K562 (cell line): ENCODE measurements around the gene EIF3J. TPM values are rescaled to one million over a fixed set of nuclear protein-coding genes. Genes with fewer than 3 reads are reported as not detected.

Source experiments
- ATAC-seq: fragments of 200-7000 bp; cut with Tn5 transposase; 3 replicates; pipeline ENCODE4 v1.9.1; 2020; ENCODE audit warnings: moderate library complexity
- BruUV-seq: library from RNA; stranded (reverse); fragments of 400-500 nt; replicated peaks from 2 replicates; lab custom pipeline; 2021; lab: Mats Ljungman, UMichigan
- CTCF ChIA-PET: fragments of 300-600 bp; formaldehyde crosslinking; extraction: SDS; loops from one replicate; lab custom pipeline; 2021; ENCODE audit warnings: low intra/inter-chr PET ratio; lab: Yijun Ruan, JAX
- POLR2A ChIA-PET: fragments of 300-600, 350-650 bp; sonication (Branson Sonifier 250); formaldehyde crosslinking; extraction: SDS; loops from one replicate; lab custom pipeline; 2021; ENCODE audit warnings: antibody characterized with exemption, inconsistent platforms; lab: Yijun Ruan, JAX
- DNase-seq, 4 experiments: peaks; one replicate each; pipeline versions ENCODE4 v3.0.0 to v3.0.0-alpha.2; 2011 to 2018; ENCODE audit warnings: low spot score in 3 of 4, mixed read lengths in 3 of 4; ENCODE audit errors: extremely low read depth in 1 of 4
- FAIRE-seq: peaks from 2 replicates; lab custom pipeline; 2011; peaks lifted over from hg19 to GRCh38; lab: Jason Lieb, UNC
- H2AFZ ChIP-seq: 2 replicates; pipeline ENCODE4 v1.6.0; 2011; ENCODE audit warnings: low read depth, low read length, control low read depth, inconsistent platforms
- H3K27ac ChIP-seq: fragments of 200-600 bp; 3 replicates; pipeline ENCODE4 v1.8.0; 2011; ENCODE audit warnings: low read depth, mild to moderate bottlenecking, control low read depth, inconsistent platforms, low read length, moderate library complexity, mixed read lengths; ENCODE audit errors: extremely low read depth
- H3K27me3 ChIP-seq, 2 experiments: fragments of 300-600 bp in 1 of 2; 2 replicates in 1 of 2; 3 replicates in 1 of 2; pipeline versions ENCODE4 v1.6.0 to v1.8.0; 2011; ENCODE audit warnings: inconsistent platforms in 2 of 2, low read length in 2 of 2, mild to moderate bottlenecking in 1 of 2, mixed read lengths in 1 of 2, moderate library complexity in 1 of 2; ENCODE audit not compliant: control insufficient read depth in 2 of 2, insufficient read depth in 2 of 2
- H3K36me3 ChIP-seq: fragments of 300-600 bp; 3 replicates; pipeline ENCODE4 v1.8.0; 2011; ENCODE audit warnings: mild to moderate bottlenecking, low read length, inconsistent platforms; ENCODE audit not compliant: control insufficient read depth, insufficient read depth
- H3K4me1 ChIP-seq, 2 experiments: fragments of 200-600 bp in 1 of 2; replicated peaks in 1 of 2; 2 replicates in 1 of 2; 3 replicates in 1 of 2; pipeline versions ENCODE4 v1.5.1 to v1.8.0; 2011; ENCODE audit warnings: inconsistent platforms in 2 of 2, low read length in 2 of 2, mild to moderate bottlenecking in 1 of 2, mixed read lengths in 1 of 2, moderate library complexity in 1 of 2; ENCODE audit not compliant: control insufficient read depth in 2 of 2, insufficient read depth in 2 of 2
- H3K4me2 ChIP-seq: 2 replicates; pipeline ENCODE4 v1.6.1; 2011; ENCODE audit warnings: low read length, control low read depth, inconsistent platforms, mixed read lengths; ENCODE audit not compliant: insufficient read depth
- H3K4me3 ChIP-seq: fragments of 200-600 bp; sonication (generic), shearing (Covaris generic); 2 replicates; pipeline ENCODE4 v1.5.1; 2016; ENCODE audit warnings: control low read depth, inconsistent platforms
- H3K79me2 ChIP-seq: fragments of 200-600 bp; 3 replicates; pipeline ENCODE4 v1.8.0; 2011; ENCODE audit warnings: low read length, inconsistent platforms; ENCODE audit not compliant: control insufficient read depth, insufficient read depth
- H3K9ac ChIP-seq, 2 experiments: 2 replicates each; pipeline versions ENCODE4 v1.6.0 to v1.6.1; 2011; ENCODE audit warnings: low read depth in 2 of 2, low read length in 2 of 2, control low read depth in 1 of 2, inconsistent platforms in 1 of 2, mild to moderate bottlenecking in 1 of 2, mixed read lengths in 1 of 2; ENCODE audit not compliant: insufficient read depth in 1 of 2
- H3K9me1 ChIP-seq: one replicate; pipeline ENCODE4 v1.6.0; 2011; ENCODE audit warnings: inconsistent platforms, mild to moderate bottlenecking, low read length, moderate library complexity; ENCODE audit not compliant: control insufficient read depth, insufficient read depth
- H3K9me3 ChIP-seq: replicated peaks from 2 replicates; pipeline ENCODE4 v1.5.1; 2011; ENCODE audit warnings: low read depth, low read length, inconsistent platforms; ENCODE audit not compliant: control insufficient read depth, insufficient read depth
- H4K20me1 ChIP-seq: replicated peaks from 2 replicates; pipeline ENCODE4 v1.6.1; 2011; ENCODE audit warnings: low read length, inconsistent platforms, mixed read lengths; ENCODE audit not compliant: control insufficient read depth, insufficient read depth
- BCL6 ChIP-seq: fragments of 250-450 bp; sonication (Bioruptor Pico); IDR thresholded peaks from 2 replicates; pipeline ENCODE4 v1.4.0; 2020
- BRCA1 ChIP-seq, 2 experiments: fragments of 450-650 bp in 1 of 2; sonication (generic) in 1 of 2; formaldehyde crosslinking in 1 of 2; IDR thresholded peaks; 2 replicates each; pipeline versions ENCODE4 v1.5.0 to v1.6.1; 2017 to 2020; ENCODE audit warnings: mild to moderate bottlenecking in 1 of 2, missing genetic modification reagents in 1 of 2
- BRF1 ChIP-seq: IDR thresholded peaks from 3 replicates; pipeline ENCODE4 v1.6.1; 2011; ENCODE audit warnings: borderline replicate concordance, mild to moderate bottlenecking; ENCODE audit not compliant: insufficient read length; ENCODE audit errors: extremely low read depth
- HDAC1 ChIP-seq, 2 experiments: fragments of 450-650 bp; IDR thresholded peaks; 2 replicates each; pipeline ENCODE4 v1.6.1; 2016 to 2017; ENCODE audit warnings: inconsistent platforms in 1 of 2, mild to moderate bottlenecking in 1 of 2, moderate library complexity in 1 of 2
- ILF3 ChIP-seq: fragments of 450-650 bp; IDR thresholded peaks from 2 replicates; pipeline ENCODE4 v1.6.1; 2018; ENCODE audit warnings: antibody characterized with exemption, mild to moderate bottlenecking, moderate library complexity, borderline replicate concordance
- JUND ChIP-seq, 2 experiments: IDR thresholded peaks; 2 replicates in 1 of 2; 3 replicates in 1 of 2; pipeline ENCODE4 v1.6.1; 2011; ENCODE audit warnings: borderline replicate concordance in 2 of 2, low read depth in 2 of 2, low read length in 2 of 2, improper control_type of control experiment in 1 of 2, missing biosample characterization in 1 of 2, missing genetic modification characterization in 1 of 2, missing genetic modification reagents in 1 of 2
- MIER1 ChIP-seq: fragments of 450-650 bp; IDR thresholded peaks from 2 replicates; pipeline ENCODE4 v1.6.1; 2016; ENCODE audit warnings: antibody characterized with exemption, mild to moderate bottlenecking, low read depth
- RHOXF2B ChIP-seq: fragments of 250-450 bp; sonication (Bioruptor Pico); conservative IDR thresholded peaks from 2 replicates; pipeline ENCODE4 v1.5.1; 2021
- SIN3A ChIP-seq, 2 experiments: fragments of 150-350 bp in 1 of 2; IDR thresholded peaks; 2 replicates each; pipeline ENCODE4 v1.6.1; 2011 to 2016; ENCODE audit warnings: borderline replicate concordance in 2 of 2, low read depth in 2 of 2, low read length in 2 of 2, mild to moderate bottlenecking in 2 of 2, moderate library complexity in 2 of 2; ENCODE audit not compliant: control insufficient read depth in 1 of 2
- ZC3H4 ChIP-seq: sonication (generic); formaldehyde crosslinking; IDR thresholded peaks from 2 replicates; pipeline ENCODE4 v1.9.0; 2021; ENCODE audit warnings: missing genetic modification reagents, borderline replicate concordance
- ZFPM2 ChIP-seq: fragments of 250-450 bp; sonication (Bioruptor Pico); IDR thresholded peaks from 2 replicates; pipeline ENCODE4 v1.5.1; 2022; ENCODE audit warnings: mild to moderate bottlenecking
- ZNF384 ChIP-seq: IDR thresholded peaks from 2 replicates; pipeline ENCODE4 v1.6.1; 2012; ENCODE audit warnings: low read depth, low read length, improper control_type of control experiment
- WGBS: fragments of 100-300 bp; shearing (Covaris generic); methylation state at CpG from one replicate; pipeline ENCODE4 v1.1.6; 2016; ENCODE audit warnings: low coverage, mixed read lengths; ENCODE audit not compliant: insufficient coverage; ENCODE audit errors: missing lambda C conversion rate; 5-methylcytosine and 5-hydroxymethylcytosine counted together
- in situ Hi-C: fragments of 300-500 bp; cut with MboI; formaldehyde crosslinking; loops from 4 replicates; pipeline ENCODE4 v1.15.0; 2018; ENCODE audit warnings: inconsistent platforms, mixed read lengths
- intact Hi-C: fragments of 100-400 bp; cut with micrococcal nuclease; formaldehyde crosslinking; loops from 2 replicates; pipeline ENCODE4 v1.14.2; 2022
- polyA plus RNA-seq, 8 experiments: library from polyadenylated mRNA; depleted of rRNA in 4 of 8; stranded (reverse) in 5 of 8; unstranded in 3 of 8; fragments of >200 nt; fragmentation: Nextera tagmentation in 2 of 8; fragmentation: Illumina TruSeq in 1 of 8; extraction: Ambion mirVana in 2 of 8; extraction: Trizol in 1 of 8; gene quantifications; 2 replicates each; pipeline versions ENCODE4 v1.2.1 to v1.2.3, GENCODE V29; 2011 to 2014; ENCODE audit warnings: inconsistent platforms in 1 of 8, missing spikeins in 1 of 8
- total RNA-seq, 7 experiments: library from RNA; depleted of rRNA in 6 of 7; stranded (reverse); fragments of >200 nt in 6 of 7; fragmentation: Illumina TruSeq in 2 of 7; extraction: Trizol in 2 of 7; gene quantifications; 2 replicates each; pipeline versions ENCODE4 v1.2.1 to v1.2.3, GENCODE V29; 2011 to 2021; ENCODE audit warnings: low replicate concordance in 1 of 7

The EIF3J gene
- total and polyA plus RNA-seq, 9 of the 15 experiments (the other 6 are each of a cell fraction or from before 2014, with no cell fraction given) = 44.2 to 217 (median 151) TPM

DNA sequence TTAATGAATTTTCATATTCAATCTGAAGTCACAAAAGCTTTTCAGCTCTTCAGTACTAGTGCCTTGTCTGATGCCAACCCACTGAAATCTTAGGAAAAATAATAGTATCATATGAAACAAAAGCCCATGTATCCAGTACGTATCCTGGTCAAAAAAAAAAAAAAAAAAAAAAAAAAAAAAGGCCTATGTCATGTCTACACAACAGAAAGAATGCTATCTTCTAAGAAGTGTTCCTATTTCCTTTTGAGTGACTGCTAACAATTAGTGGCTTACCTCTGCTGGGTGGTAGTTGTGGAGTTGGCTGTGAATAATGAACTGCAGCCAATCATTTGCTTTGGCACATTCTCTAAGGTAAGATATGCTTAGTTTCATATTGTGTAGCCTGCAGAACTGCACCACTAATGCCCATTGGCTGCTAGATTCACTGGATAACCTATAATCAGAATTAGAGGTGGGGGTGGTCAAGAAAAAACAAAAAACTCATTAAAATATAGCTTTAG is 59.6 kb downstream of the EIF3J start:
- no peak overlapping the region for H3K4me2 ChIP-seq
- 90% methylated on average over 1 of the region's 1 CpG for WGBS
- in situ Hi-C loops = loop anchor here (10.0 kb wide), 1 partner anchor 328 kb away; no protein-coding TSS in a partner anchor
- 0 out of 2 replicates have a peak, but pooled peaks have one; percentile 19 for TF ChIP-seq ZNF384
- TF ChIP-seq BCL6 (CRISPR knock-in tag) = no peak
- TF ChIP-seq, all 486 proteins: peak for 1
- Histone ChIP-seq H4K20me1 (peaks cover 3% of the 10 kb centered on the region; the same call in 1 of the 2 replicates), H3K79me2 (no peaks in the 10 kb centered on the region), H3K9ac (no peak overlapping the region), H3K4me3 (no peak overlapping the region), H3K27ac (no peak overlapping the region), H3K27me3 (no peaks in the 10 kb centered on the region), H3K4me1 (peaks cover 0 to 13% of the 10 kb centered on the region in 2 experiments; a peak in 3 of 5 replicates), H3K36me3 (peaks cover 73% of the 10 kb centered on the region; the same call in 2 of the 3 replicates), H3K9me1 (no peaks in the 10 kb centered on the region), H3K9me3 (no peaks in the 10 kb centered on the region), H2AFZ (no peak overlapping the region)
- DNase-seq (no peak), ATAC-seq (no peak), FAIRE-seq (no peak)
- intact Hi-C loops = no loop called here
- ChIA-PET POLR2A (interaction anchor here (0.5 to 4.1 kb wide), 3 partner anchors 12 to 131 kb away, joined by 3 to 16 read pairs (median 3); no protein-coding TSS in a partner anchor), CTCF (no interaction called here)
- BruUV-seq = no TSS peak

DNA sequence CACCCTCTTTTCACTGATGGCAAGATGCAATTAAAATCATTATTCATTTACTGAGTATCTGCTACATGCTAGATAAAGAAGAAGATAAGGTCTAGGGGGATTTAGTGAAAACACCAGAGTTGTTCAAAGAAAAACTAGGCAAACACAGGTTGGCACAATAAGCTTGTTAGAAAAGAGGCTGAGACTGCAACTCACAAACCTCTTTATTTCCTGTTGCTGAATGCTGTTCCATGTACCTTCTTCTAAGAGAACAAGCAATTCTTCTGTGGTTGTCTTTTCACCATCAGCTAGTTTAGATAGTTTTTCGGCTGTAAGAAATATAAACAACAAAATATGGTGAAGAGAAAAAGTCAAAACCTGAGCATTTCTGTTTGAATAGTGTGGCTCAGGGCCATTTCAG is 61.1 kb downstream of the EIF3J start:
- H3K79me2 ChIP-seq = no peaks in the 10 kb centered on the region
- POLR2A ChIA-PET = interaction anchor here (1.0 to 4.1 kb wide), 4 partner anchors 10 to 131 kb away, joined by 3 to 16 read pairs (median 4); partner anchors contain the start of gene SPG11
- no peak overlapping the region for H3K4me2 ChIP-seq
- peaks cover 0 to 13% of the 10 kb centered on the region in 2 experiments; a peak in 3 of 5 replicates for H3K4me1 ChIP-seq
- H3K27ac ChIP-seq = no peak overlapping the region; the same call in 2 of the 3 replicates
- intact Hi-C loops = no loop called here
- no peaks in the 10 kb centered on the region for H3K27me3 ChIP-seq
- ATAC-seq = no peak
- WGBS = 100% methylated on average over 1 of the region's 1 CpG
- H3K9ac ChIP-seq = no peak overlapping the region
- no peaks in the 10 kb centered on the region for H3K9me1 ChIP-seq
- in situ Hi-C loops = loop anchor here (10.0 kb wide), 1 partner anchor 327 kb away; no protein-coding TSS in a partner anchor
- H3K36me3 ChIP-seq = peaks cover 71% of the 10 kb centered on the region; the same call in 2 of the 3 replicates
- H3K4me3 ChIP-seq = no peak overlapping the region
- peak; percentile 49 for FAIRE-seq
- TSS peak; percentile 8 for BruUV-seq
- no peak overlapping the region for H2AFZ ChIP-seq
- H4K20me1 ChIP-seq = peaks cover 3% of the 10 kb centered on the region; the same call in 1 of the 2 replicates
- H3K9me3 ChIP-seq = no peaks in the 10 kb centered on the region
- CTCF ChIA-PET = no interaction called here
- no peak for DNase-seq
- TF ChIP-seq ZFPM2 (CRISPR knock-in tag) (no peak), JUND (IDR thresholded peaks at IDR 0.05; ENCODE audit: borderline replicate concordance, low read depth, low read length) (no peak), JUND (tag; IDR thresholded peaks at IDR 0.05; ENCODE audit: borderline replicate concordance, low read depth, low read length) (no peak), MIER1 (no peak), ZC3H4 (no peak), SIN3A (IDR thresholded peaks at IDR 0.05; ENCODE audit: borderline replicate concordance in 2 of 2, control insufficient read depth in 1 of 2, low read depth in 2 of 2, low read length in 2 of 2) (no peak), ILF3 (no peak), BRCA1 (IDR thresholded peaks at IDR 0.05) (no peak), BRCA1 (CRISPR knock-in tag; IDR thresholded peaks at IDR 0.05) (no peak), RHOXF2B (CRISPR knock-in tag) (no peak), BRF1 (no peak), HDAC1 (IDR thresholded peaks at IDR 0.05) (no peak)
